HG03469 (cell line): ENCODE measurements around the gene PLCG1.
"Not testable (repeated sequence)": the region's sequence is repeated elsewhere in the genome, so short reads cannot be mapped to it uniquely, and the experiment has no call there.

Experiments used
- ATAC-seq: cut with Tn5 transposase; IDR thresholded peaks from one replicate; pipeline ENCODE4 v1.9.1; 2021; ENCODE audit warnings: mild to moderate bottlenecking, moderate library complexity, moderate number of reproducible peaks; ENCODE audit not compliant: unreplicated experiment

The PLCG1 gene

DNA sequence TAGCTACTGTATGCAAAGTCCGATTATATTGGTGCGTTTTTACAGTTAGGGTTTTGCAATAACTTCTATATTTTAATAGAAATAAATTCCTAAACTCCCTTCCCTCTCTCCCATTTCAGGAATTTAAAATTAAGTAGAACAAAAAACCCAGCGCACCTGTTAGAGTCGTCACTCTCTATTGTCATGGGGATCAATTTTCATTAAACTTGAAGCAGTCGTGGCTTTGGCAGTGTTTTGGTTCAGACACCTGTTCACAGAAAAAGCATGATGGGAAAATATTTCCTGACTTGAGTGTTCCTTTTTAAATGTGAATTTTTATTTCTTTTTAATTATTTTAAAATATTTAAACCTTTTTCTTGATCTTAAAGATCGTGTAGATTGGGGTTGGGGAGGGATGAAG lies 13.7 kb upstream of the PLCG1 start:
- ATAC-seq: no peak

GRCh38 chr20:41124451-41125094 lies 12.8 kb upstream of the PLCG1 start:
- no peak for ATAC-seq

DNA sequence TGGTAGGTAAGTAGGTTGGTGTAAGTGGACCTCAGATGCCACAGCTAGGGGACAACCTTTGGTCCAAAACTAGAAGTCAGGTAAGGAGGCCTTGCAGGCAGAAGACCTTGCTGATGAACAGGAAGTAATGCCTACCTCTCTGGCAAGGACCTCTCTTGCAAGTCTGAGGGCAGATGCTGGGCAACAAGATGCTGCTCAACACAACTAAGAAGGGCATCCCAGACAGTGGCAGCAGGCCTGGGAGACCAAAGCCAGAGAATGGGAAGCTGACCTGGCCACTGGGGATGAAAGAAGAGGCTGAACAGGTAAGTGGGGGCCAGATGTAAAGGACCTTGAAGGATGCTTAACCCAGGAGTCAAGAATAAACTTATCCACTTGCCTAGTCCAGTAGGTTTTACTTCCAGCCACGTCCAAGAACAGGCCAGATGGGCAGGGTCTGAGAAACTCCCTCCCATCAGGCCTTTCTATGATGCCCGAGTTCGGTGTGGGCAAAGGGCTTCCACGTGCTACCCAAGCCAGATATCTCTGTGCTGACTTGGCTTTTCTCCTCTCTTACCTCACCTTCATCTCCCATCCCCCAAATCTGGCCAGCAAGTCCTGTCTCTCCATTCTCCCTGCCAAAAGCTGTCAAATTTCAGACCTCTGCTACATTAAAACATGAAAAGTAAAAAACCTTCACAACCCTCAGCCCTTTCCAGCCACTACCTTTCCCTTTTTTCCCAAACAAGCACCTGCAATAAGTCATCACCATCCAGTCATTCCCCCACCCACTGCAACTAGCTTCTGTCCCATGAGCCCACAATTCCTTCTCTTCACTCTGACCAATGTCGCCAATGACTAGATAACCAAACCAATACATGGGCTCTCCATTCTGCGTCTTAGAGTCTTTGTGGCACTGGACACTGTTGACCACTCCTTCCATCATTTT lies 11.5 kb upstream of the PLCG1 start:
- ATAC-seq: no peak

GRCh38 chr20:41126719-41127118 lies 10.6 kb upstream of the PLCG1 start:
- no peak for ATAC-seq

DNA sequence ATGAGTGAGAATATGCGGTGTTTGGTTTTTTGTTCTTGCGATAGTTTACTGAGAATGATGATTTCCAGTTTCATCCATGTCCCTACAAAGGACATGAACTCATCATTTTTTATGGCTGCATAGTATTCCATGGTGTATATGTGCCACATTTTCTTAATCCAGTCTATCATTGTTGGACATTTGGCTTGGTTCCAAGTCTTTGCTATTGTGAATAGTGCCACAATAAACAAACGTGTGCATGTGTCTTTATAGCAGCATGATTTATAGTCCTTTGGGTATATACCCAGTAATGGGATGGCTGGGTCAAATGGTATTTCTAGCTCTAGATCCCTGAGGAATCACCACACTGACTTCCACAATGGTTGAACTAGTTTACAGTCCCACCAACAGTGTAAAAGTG lies 9.0 kb upstream of the PLCG1 start:
- not testable (repeated sequence) for ATAC-seq

- ATAC-seq: no peak
These were observed 5.6 kb upstream of the PLCG1 start for GRCh38 chr20:41131594-41132387.

DNA sequence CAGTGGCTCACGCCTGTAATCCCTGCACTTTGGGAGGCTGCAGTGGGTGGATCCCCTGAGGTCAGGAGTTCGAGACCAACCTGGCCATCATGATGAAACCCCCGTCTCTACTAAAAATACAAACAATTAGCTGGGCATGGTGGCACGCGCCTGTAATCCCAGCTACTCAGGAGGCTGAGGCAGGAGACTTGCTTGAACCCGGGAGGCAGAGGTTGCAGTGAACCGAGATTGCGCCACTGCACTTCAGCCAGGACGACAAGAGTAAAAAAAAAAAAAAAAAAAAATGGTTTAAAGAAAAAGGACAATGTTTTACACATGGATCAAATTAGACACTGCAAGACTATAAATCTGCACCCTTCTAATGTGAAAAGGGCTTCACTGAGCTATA lies 5.0 kb upstream of the PLCG1 start:
- ATAC-seq: not testable (repeated sequence)

- peak; percentile 55 for ATAC-seq
These were observed 3.5 kb upstream of the PLCG1 start for GRCh38 chr20:41133709-41134361.

GRCh38 chr20:41134362-41135186 lies 2.8 kb upstream of the PLCG1 start:
- no peak for ATAC-seq

DNA sequence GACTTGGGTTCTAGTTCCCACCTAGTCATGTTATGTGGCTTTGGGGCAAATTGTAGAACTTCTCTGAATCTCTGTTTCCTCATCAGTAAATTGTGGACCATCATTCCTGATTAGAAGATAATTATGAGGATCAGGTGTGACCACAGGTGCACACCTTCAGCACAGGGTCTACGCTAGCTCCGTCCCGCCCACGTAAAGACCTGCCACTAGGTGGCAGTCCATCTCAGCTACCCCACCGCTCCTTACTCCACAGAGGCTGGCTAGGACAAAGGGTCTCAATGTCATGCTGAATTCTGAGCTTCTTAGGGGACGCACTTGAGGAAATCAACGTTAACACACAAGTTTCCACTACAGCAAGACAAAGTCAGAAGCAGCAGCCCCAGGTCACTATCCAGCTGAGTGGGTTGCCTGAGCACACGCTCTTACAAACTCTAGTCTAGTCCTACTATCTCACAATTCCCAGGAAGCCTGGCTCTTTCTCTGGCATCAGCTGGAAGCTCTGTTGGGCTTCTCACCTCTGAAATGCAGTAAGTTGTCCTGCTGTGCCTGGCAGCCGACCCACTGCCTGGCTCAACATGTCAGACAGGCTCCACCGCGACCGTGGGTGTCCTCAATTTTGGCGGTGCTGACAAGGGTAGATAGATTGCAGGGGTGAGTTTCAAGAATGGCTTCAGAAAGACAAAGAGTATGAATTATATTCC lies 2.0 kb upstream of the PLCG1 start:
- no peak for ATAC-seq

- no peak for ATAC-seq
These were observed 1.3 kb upstream of the PLCG1 start for GRCh38 chr20:41135888-41136679.

GRCh38 chr20:41137614-41138474 lies 501 bp downstream of the PLCG1 start:
- no peak for ATAC-seq

DNA sequence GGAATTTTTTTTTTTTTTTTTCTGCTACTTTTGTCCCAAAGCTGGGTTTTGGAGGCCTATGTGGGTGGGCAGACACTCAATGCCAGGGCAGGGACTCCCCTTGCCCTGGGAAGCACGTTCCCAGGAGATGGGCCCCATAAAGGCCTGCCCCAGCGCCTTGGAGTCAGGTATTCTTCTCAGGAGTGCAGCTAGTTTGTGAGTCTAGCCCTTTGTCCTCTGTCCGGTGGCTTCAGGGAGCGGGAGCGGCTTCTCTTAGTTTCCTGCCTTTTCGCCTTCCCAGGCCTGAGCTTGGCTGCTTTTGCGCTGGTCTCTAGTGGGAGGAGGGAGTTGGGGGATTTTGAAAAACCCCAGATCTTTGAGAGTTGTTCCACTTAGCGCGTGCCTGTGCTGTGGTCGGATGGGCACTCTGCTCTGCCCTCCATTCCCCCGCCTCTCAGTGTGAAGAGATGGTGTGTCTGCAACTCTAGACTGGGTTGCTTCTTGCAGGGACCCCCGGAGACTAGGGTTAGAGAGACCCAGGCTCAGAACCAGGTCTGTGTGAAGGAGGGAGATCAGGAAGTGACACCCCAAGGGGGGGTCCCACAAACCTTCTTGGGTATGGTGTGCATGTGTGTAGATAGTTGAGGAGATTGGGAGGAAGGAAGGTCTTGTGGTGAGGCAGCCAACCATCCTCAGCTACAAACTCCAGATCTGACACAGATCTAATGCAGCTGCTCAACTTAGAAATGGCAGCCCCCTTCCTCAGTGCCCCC lies 1.3 kb downstream of the PLCG1 start:
- ATAC-seq: no peak

DNA sequence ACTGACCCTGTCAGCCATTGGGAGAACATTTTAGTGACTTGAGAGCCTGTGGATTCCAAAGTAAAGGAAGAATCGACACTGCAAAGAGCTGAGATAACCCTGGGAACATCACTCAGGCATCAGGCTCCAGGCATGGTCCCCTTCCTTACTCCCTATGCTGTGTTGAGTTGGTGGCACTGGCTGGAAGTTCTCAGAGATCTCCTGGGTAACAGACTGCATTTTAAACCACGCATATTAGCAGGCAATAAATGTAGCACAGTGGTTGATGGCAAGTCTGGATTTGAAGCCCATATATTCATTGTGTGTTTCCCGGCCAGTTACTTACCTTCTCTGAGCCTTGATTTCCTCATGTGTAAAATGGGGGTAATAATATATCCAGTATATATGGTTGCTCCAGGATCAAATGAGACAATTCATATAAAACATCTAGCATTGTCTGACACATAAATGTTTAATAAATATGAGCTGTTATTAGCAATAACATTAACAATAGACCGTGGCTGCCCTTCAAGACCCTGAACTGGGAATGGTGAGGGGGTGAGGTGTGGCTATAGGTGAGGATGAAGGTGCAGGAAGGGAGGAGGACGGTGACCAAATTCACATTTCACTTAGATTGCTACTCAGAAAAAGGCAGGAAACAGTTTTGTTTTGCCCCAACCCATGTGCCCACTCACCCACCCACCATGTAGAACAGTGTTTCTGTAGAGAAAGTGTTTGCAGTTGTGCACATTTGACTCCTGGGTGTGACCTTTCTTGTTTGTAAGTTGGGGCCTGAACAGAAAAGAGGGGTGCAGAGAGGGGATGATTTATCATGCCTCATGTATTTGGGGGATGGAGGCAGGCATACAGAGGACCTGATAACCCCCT lies 2.1 kb downstream of the PLCG1 start:
- ATAC-seq: no peak

DNA sequence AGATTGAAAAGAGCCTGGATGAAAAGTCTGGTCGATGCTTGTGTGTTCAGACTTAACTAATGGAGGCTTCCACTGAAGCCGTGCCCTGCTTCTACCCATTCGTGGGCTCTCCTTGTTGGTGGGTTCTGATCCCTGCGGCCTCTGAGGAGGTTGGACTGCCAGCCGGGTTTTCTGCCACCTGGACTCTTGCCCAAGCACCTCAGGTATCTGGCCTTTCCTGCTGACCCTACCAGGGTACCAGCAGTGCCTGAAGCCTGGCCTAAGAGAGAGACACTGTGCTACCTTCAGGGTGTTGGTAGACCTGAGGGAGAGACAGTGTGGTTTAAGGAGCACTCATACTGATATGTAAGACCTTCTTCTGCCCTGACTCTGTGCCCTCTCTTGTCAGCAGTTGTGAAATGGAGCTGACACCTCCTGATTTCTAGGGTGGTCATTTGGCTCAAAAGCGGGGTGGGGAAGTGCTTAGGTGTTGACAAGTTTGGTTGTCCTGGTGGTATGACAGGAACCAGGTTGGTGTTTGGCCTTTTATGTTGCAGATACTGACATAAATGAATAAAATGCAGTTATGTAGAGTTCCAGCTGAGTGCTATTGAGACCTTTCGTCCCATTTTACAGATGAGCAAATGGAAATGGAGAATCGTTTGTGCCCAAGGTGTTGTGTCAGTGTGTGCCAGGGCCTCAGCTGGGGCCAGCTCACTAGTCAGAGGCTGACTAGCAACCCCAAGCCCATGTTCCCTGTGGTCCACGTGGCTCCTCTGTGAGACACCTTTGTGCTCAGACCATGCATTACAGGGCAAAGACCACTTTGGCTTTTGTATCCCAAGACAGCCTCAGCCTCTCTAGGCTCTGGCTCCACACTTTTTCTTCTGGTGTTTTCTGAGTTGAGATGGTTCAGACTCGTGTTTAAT lies 3.1 kb downstream of the PLCG1 start:
- no peak for ATAC-seq
